Measurements from ENCODE around the gene PSAT1.

Gene PSAT1

GRCh38 chr9:78369639-78370219, 72.8 kb downstream of the PSAT1 start:
- peak; percentile 89 for TF ChIP-seq CTCF (IDR thresholded peaks at IDR 0.05; ENCODE audit: control insufficient read depth, insufficient read depth, low read depth, low read length, missing control alignments)
- DNase-seq (ENCODE audit: low read depth): no peak

GRCh38 chr9:78370991-78371390, 74.1 kb downstream of the PSAT1 start:
- no peak for DNase-seq (ENCODE audit: low read depth)
- no peak for TF ChIP-seq CTCF (IDR thresholded peaks at IDR 0.05; ENCODE audit: control insufficient read depth, insufficient read depth, low read depth, low read length, missing control alignments)
- no peak overlapping the region for H3K4me3 ChIP-seq (ENCODE audit: control insufficient read depth, low read depth, low read length)

More at GRCh38 chr9:78369639-78370219, 72.8 kb downstream of the PSAT1 start:
- no peak overlapping the region for H3K4me3 ChIP-seq (ENCODE audit: control insufficient read depth, low read depth, low read length)

- TF ChIP-seq CTCF (IDR thresholded peaks at IDR 0.05; ENCODE audit: control insufficient read depth, insufficient read depth, low read depth, low read length, missing control alignments): no peak
- DNase-seq (ENCODE audit: low read depth): no peak
- H3K4me3 ChIP-seq (ENCODE audit: control insufficient read depth, low read depth, low read length): no peak overlapping the region
Measured at GRCh38 chr9:78371981-78372380, 75.1 kb downstream of the PSAT1 start.

Measured in AG09309 (cell line).